Measurements from ENCODE around the gene PKMYT1.
"Not testable (repeated sequence)": the region's sequence is repeated elsewhere in the genome, so short reads cannot be mapped to it uniquely, and the experiment has no call there.

Gene PKMYT1

DNA sequence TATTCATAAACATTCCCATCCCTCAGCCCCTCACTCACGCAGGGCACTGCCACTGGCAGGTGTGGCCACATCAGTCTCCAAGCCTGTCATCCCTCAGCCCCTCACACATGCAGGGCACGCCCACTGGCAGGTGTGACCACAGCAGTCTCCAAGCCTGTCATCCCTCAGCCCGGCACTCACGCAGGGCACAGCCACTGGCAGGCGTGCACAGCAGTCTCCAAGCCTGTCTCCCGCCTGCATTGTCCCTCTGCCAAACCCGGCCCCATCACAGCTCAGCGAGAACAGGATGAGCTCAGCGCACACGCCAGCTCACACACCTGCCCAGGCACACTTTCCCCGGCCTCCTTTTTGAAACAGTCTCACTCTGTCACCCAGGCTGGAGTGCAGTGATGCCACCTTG, 27.6 kb downstream of the PKMYT1 start:
- DNase-seq (ENCODE audit: low read depth) = no peak
- no peak overlapping the region for H3K4me3 ChIP-seq (ENCODE audit: low read depth, low read length)
- TF ChIP-seq, protein P1, sequence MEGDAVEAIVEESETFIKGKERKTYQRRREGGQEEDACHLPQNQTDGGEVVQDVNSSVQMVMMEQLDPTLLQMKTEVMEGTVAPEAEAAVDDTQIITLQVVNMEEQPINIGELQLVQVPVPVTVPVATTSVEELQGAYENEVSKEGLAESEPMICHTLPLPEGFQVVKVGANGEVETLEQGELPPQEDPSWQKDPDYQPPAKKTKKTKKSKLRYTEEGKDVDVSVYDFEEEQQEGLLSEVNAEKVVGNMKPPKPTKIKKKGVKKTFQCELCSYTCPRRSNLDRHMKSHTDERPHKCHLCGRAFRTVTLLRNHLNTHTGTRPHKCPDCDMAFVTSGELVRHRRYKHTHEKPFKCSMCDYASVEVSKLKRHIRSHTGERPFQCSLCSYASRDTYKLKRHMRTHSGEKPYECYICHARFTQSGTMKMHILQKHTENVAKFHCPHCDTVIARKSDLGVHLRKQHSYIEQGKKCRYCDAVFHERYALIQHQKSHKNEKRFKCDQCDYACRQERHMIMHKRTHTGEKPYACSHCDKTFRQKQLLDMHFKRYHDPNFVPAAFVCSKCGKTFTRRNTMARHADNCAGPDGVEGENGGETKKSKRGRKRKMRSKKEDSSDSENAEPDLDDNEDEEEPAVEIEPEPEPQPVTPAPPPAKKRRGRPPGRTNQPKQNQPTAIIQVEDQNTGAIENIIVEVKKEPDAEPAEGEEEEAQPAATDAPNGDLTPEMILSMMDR (conservative IDR thresholded peaks at IDR 0.05; ENCODE audit: low read depth, low read length) = no peak

- H3K4me3 ChIP-seq (ENCODE audit: low read depth, low read length) = no peak overlapping the region
- no peak for DNase-seq (ENCODE audit: low read depth)
- TF ChIP-seq, protein P1 (conservative IDR thresholded peaks at IDR 0.05; ENCODE audit: low read depth, low read length) = no peak
These were observed 29.5 kb downstream of the PKMYT1 start for GRCh38 chr16:2950773-2951172.

GRCh38 chr16:2950353-2950724, 29.9 kb downstream of the PKMYT1 start:
- TF ChIP-seq, protein P1 (conservative IDR thresholded peaks at IDR 0.05; ENCODE audit: low read depth, low read length) = no peak
- no peak overlapping the region for H3K4me3 ChIP-seq (ENCODE audit: low read depth, low read length)
- no peak for DNase-seq (ENCODE audit: low read depth)

DNA sequence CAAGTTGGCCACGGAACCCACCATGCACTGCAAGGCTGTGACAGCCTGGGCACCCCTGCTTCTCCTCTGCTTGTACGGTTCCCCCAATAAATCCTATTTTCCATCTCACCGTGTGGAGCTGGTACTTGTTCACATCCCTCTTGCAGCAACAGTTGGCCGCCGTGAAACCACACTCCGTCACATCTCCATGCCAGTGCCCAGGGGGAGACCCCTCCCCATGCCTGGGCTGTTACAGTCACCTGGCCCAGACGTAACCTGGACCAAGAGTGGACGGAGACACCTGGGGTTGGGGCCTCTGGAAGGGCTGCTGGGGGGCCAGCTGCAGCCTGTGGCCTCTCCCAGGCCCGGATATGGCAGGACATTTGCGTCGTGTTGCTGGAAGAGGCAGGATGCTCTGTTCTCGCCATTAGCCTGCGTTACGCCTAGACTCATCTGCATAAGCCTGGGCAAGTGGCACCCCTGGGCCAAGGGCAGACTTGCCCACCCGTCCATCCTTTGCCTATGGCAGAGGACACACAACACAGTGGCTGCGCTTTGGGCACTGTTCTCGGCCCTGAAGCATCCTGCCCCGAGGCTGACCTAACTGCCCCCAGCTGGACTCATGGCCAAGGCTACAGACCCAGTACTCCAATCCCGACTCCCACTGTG, 30.4 kb downstream of the PKMYT1 start:
- no peak overlapping the region for H3K4me3 ChIP-seq (ENCODE audit: low read depth, low read length)
- TF ChIP-seq, protein P1 (conservative IDR thresholded peaks at IDR 0.05; ENCODE audit: low read depth, low read length) = no peak
- DNase-seq (ENCODE audit: low read depth) = no peak

DNA sequence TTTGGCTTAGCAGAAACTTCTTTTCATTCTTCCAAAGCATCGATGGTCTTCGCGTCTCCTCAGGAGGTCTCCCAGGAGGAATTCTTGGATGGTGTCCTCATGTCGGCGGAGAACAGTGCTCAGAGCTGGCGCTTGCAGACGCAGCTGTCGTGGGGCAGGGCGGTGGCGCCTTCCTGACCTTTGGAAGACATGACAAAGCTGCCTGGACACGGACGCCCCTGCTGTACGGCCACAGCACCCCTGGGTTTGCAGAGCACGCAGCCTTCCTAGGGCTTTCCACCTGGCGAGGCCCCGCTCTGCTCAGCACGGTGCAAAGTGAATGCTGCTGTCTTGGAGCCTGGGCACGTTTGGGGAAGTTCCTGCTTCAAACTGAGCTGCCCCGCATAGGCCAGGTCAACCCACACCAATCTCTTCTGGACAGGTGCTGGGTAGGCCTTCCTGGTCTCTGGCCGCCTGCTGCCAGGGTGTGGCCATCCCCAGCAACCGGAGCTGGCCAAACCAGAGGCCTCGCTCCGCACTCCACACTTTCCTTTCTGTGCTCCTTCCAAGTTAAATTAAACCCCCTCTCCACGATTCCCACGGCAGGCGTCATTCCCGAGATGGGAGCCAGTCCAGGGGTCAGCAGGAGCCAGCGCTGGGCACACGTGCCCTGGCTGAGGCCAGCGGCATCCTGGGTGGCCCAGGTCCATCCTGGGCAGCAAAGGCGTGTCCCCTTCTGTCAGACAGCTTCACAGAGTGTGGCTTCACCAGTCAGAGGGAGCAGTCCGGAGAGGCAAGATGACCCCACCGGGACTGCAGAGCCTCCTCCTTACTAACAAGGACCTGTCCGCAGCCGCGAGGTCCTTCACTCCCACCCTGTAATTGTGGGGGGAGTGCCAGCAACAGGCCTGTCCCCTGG, 31.2 kb downstream of the PKMYT1 start:
- TF ChIP-seq, protein P1 (conservative IDR thresholded peaks at IDR 0.05; ENCODE audit: low read depth, low read length) = no peak
- no peak overlapping the region for H3K4me3 ChIP-seq (ENCODE audit: low read depth, low read length)
- no peak for DNase-seq (ENCODE audit: low read depth)

DNA sequence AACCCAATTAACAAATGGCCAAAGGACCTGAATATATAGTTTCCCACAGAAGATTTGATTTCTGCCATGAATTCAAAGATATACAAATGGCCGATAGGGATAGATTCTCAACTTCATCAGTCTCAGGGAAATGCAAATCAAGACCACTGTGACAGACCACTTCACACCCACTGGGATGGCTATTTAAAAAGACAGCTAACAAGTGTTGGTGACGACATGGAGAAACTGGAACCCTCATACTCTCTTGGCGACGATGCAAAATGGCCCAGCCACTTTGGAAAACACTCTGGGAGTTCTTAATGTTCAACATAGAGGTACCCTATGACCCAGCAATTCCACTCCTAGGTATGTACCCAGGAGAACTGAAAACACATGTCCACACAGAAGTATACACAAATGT, 33.6 kb downstream of the PKMYT1 start:
- no peak for DNase-seq (ENCODE audit: low read depth)
- no peak overlapping the region for H3K4me3 ChIP-seq (ENCODE audit: low read depth, low read length)
- TF ChIP-seq, protein P1 (conservative IDR thresholded peaks at IDR 0.05; ENCODE audit: low read depth, low read length) = no peak

- not testable (repeated sequence) for H3K4me3 ChIP-seq (ENCODE audit: low read depth, low read length); DNase-seq (ENCODE audit: low read depth)
These were observed 36.5 kb downstream of the PKMYT1 start for GRCh38 chr16:2943716-2944115.
